SK-N-SH treated with all-trans-retinoic acid at 6 μM for 48 hours (cell line): ENCODE measurements around the gene FGFR4.

Experiments used
- ARNTL ChIP-seq: fragments of 450-650 bp; formaldehyde crosslinking; IDR thresholded peaks from 2 replicates; pipeline ENCODE4 v1.5.0; 2020; ENCODE audit warnings: low read depth, mild to moderate bottlenecking, moderate library complexity, borderline replicate concordance
- ESRRG ChIP-seq: fragments of 250-450 bp; sonication (Bioruptor Pico); IDR thresholded peaks from 2 replicates; pipeline ENCODE4 v1.6.1; 2021; ENCODE audit warnings: mild to moderate bottlenecking
- ISL1 ChIP-seq: fragments of 250-450 bp; sonication (Bioruptor Pico); IDR thresholded peaks from 2 replicates; pipeline ENCODE4 v2.1.2; 2022; ENCODE audit warnings: mild to moderate bottlenecking, moderate library complexity
- OSR1 ChIP-seq: fragments of 250-450 bp; sonication (Bioruptor Pico); IDR thresholded peaks from 2 replicates; pipeline ENCODE4 v1.8.0; 2022; ENCODE audit warnings: moderate library complexity, mild to moderate bottlenecking, inconsistent platforms
- PATZ1 ChIP-seq: fragments of 250-450 bp; sonication (Bioruptor Pico); IDR thresholded peaks from 2 replicates; pipeline ENCODE4 v1.8.0; 2020; ENCODE audit warnings: mild to moderate bottlenecking, moderate library complexity, borderline replicate concordance
- RARB ChIP-seq: fragments of 250-450 bp; sonication (Bioruptor Pico); IDR thresholded peaks from 2 replicates; pipeline ENCODE4 v1.8.0; 2021; ENCODE audit warnings: mild to moderate bottlenecking, moderate library complexity
- TCF4 ChIP-seq: fragments of 250-450 bp; sonication (Bioruptor Pico); IDR thresholded peaks from 2 replicates; pipeline ENCODE4 v1.8.0; 2021; ENCODE audit warnings: mild to moderate bottlenecking, moderate library complexity, borderline replicate concordance
- ZFP3 ChIP-seq: fragments of 250-450 bp; sonication (Bioruptor Pico); IDR thresholded peaks from 2 replicates; pipeline ENCODE4 v1.5.0; 2020; ENCODE audit warnings: mild to moderate bottlenecking, moderate library complexity
- ZFP30 ChIP-seq: fragments of 450-650 bp; formaldehyde crosslinking; IDR thresholded peaks from 2 replicates; pipeline ENCODE4 v1.5.0; 2022; ENCODE audit warnings: mild to moderate bottlenecking, moderate library complexity
- ZNF8 ChIP-seq: fragments of 450-650 bp; formaldehyde crosslinking; IDR thresholded peaks from 2 replicates; pipeline ENCODE4 v1.5.0; 2020; ENCODE audit warnings: mild to moderate bottlenecking, moderate library complexity
- TF ChIP-seq, protein P1 (sequence below): fragments of 250-450 bp; sonication (Bioruptor Pico); IDR thresholded peaks from 2 replicates; pipeline ENCODE4 v1.5.1; 2020; ENCODE audit warnings: low read depth, mild to moderate bottlenecking, moderate library complexity
- TF ChIP-seq, protein P2 (sequence below): fragments of 250-450 bp; sonication (Bioruptor Pico); IDR thresholded peaks from 2 replicates; pipeline ENCODE4 v1.5.0; 2020; ENCODE audit warnings: mild to moderate bottlenecking, moderate library complexity
- TF ChIP-seq, protein P3 (sequence below): fragments of 250-450 bp; sonication (Bioruptor Pico); IDR thresholded peaks from 2 replicates; pipeline ENCODE4 v1.8.0; 2021; ENCODE audit warnings: low read depth, mild to moderate bottlenecking, moderate library complexity, borderline replicate concordance

DNA sequence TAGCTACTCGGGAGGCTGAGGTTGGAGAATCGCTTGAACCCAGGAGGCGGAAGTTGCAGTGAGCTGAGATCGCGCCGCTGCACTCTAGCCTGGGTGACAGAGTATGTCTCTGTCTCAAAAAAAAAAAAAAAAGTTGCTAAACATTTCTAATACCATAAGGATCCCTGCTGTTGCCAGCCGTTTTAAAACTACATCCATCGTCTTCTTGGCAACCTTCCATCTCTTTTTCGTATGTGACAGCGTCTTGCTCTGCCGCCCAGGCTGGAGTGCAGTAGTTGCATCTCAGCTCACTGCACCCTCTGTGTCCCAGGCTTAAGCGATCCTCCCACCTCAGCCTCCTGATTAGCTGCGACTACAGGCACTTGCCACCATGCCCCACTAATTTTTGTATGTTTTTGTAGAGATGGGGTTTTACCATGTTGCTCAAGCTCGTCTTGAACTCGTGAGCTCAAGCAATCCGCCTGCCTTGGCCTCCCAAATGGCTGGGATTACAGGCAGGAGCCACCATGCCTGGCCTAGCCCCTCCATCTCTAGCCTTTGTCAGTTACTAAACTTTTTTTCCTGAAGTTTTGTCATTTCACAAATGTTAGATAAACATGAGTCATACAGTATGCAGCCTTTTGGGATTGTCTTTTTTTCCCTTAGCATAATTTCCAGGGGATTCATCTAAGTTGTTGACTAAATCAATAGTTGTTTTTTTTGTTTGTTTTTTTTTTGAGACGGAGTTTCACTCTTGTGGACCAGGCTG is 60.4 kb downstream of the FGFR4 start:
- TF ChIP-seq, protein P1, sequence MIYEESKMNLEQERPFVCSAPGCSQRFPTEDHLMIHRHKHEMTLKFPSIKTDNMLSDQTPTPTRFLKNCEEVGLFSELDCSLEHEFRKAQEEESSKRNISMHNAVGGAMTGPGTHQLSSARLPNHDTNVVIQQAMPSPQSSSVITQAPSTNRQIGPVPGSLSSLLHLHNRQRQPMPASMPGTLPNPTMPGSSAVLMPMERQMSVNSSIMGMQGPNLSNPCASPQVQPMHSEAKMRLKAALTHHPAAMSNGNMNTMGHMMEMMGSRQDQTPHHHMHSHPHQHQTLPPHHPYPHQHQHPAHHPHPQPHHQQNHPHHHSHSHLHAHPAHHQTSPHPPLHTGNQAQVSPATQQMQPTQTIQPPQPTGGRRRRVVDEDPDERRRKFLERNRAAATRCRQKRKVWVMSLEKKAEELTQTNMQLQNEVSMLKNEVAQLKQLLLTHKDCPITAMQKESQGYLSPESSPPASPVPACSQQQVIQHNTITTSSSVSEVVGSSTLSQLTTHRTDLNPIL (CRISPR knock-in tag): no peak
- no peak for TF ChIP-seq ZFP30 (CRISPR knock-in tag)
- TF ChIP-seq PATZ1 (CRISPR knock-in tag): no peak
- TF ChIP-seq, protein P2, sequence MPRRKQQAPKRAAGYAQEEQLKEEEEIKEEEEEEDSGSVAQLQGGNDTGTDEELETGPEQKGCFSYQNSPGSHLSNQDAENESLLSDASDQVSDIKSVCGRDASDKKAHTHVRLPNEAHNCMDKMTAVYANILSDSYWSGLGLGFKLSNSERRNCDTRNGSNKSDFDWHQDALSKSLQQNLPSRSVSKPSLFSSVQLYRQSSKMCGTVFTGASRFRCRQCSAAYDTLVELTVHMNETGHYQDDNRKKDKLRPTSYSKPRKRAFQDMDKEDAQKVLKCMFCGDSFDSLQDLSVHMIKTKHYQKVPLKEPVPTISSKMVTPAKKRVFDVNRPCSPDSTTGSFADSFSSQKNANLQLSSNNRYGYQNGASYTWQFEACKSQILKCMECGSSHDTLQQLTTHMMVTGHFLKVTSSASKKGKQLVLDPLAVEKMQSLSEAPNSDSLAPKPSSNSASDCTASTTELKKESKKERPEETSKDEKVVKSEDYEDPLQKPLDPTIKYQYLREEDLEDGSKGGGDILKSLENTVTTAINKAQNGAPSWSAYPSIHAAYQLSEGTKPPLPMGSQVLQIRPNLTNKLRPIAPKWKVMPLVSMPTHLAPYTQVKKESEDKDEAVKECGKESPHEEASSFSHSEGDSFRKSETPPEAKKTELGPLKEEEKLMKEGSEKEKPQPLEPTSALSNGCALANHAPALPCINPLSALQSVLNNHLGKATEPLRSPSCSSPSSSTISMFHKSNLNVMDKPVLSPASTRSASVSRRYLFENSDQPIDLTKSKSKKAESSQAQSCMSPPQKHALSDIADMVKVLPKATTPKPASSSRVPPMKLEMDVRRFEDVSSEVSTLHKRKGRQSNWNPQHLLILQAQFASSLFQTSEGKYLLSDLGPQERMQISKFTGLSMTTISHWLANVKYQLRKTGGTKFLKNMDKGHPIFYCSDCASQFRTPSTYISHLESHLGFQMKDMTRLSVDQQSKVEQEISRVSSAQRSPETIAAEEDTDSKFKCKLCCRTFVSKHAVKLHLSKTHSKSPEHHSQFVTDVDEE (CRISPR knock-in tag): no peak
- TF ChIP-seq OSR1 (CRISPR knock-in tag): no peak
- TF ChIP-seq RARB: no peak
- TF ChIP-seq ZFP3: no peak
- no peak for TF ChIP-seq ZNF8 (CRISPR knock-in tag)
- TF ChIP-seq ESRRG (CRISPR knock-in tag): no peak
- TF ChIP-seq ISL1 (CRISPR knock-in tag): no peak
- TF ChIP-seq, protein P3, sequence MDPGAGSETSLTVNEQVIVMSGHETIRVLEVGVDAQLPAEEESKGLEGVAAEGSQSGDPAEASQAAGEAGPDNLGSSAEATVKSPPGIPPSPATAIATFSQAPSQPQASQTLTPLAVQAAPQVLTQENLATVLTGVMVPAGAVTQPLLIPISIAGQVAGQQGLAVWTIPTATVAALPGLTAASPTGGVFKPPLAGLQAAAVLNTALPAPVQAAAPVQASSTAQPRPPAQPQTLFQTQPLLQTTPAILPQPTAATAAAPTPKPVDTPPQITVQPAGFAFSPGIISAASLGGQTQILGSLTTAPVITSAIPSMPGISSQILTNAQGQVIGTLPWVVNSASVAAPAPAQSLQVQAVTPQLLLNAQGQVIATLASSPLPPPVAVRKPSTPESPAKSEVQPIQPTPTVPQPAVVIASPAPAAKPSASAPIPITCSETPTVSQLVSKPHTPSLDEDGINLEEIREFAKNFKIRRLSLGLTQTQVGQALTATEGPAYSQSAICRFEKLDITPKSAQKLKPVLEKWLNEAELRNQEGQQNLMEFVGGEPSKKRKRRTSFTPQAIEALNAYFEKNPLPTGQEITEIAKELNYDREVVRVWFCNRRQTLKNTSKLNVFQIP (CRISPR knock-in tag): no peak
- no peak for TF ChIP-seq TCF4 (CRISPR knock-in tag)
- no peak for TF ChIP-seq ARNTL (CRISPR knock-in tag)
